Colonic mucosa (tissue), 4 donors: Measurements from ENCODE around the gene PLCB1. TPM values are rescaled to one million over a fixed set of nuclear protein-coding genes. Genes with fewer than 3 reads are reported as not detected.

Experiments
- DNase-seq: peaks from one replicate; pipeline ENCODE4 v3.0.0-alpha.2; 2020
- H3K27ac ChIP-seq: fragments of 200-600 bp; one replicate; pipeline ENCODE4 v1.8.0; 2021
- H3K27me3 ChIP-seq: fragments of 200-600 bp; one replicate; pipeline ENCODE4 v1.8.0; 2021
- H3K36me3 ChIP-seq: fragments of 200-600 bp; one replicate; pipeline ENCODE4 v1.8.0; 2021
- H3K4me1 ChIP-seq: fragments of 200-600 bp; one replicate; pipeline ENCODE4 v1.8.0; 2021; ENCODE audit warnings: mild to moderate bottlenecking
- H3K4me3 ChIP-seq: fragments of 200-600 bp; one replicate; pipeline ENCODE4 v1.8.0; 2021
- H3K9ac ChIP-seq, 2 donors: one replicate each; pipeline ENCODE4 v1.7.0; 2013; ENCODE audit warnings: control low read depth in 2 of 2, low read depth in 2 of 2, low read length in 2 of 2
- H3K9me3 ChIP-seq: fragments of 200-600 bp; one replicate; pipeline ENCODE4 v1.8.0; 2021
- intact Hi-C: fragments of 100-400 bp; cut with DNase I; formaldehyde crosslinking; loops from one replicate; pipeline ENCODE4 v1.14.1; 2022
- total RNA-seq, 2 donors: library from RNA; stranded (reverse); fragmentation: NEBNext Ultra II Directional in 1 of 2; extraction: Animal tissue kit (Norgen Biotek cat#: 25700) in 1 of 2; gene quantifications; one replicate each; pipeline ENCODE4 v1.2.1, GENCODE V29; 2021
- TF ChIP-seq, protein P1 (sequence below): fragments of 200-600 bp; IDR thresholded peaks from one replicate; pipeline ENCODE4 v1.8.0; 2022; ENCODE audit warnings: antibody characterized with exemption, mild to moderate bottlenecking
- donor health status: healthy.
- donor health status: DM: no; HTN: no; CAD: no.
- donor health status: DM: no; HTN: no; CAD: no.

PLCB1 gene
- total RNA-seq, 2 donors from 2014 or later = 8.3 to 9.6 TPM

DNA sequence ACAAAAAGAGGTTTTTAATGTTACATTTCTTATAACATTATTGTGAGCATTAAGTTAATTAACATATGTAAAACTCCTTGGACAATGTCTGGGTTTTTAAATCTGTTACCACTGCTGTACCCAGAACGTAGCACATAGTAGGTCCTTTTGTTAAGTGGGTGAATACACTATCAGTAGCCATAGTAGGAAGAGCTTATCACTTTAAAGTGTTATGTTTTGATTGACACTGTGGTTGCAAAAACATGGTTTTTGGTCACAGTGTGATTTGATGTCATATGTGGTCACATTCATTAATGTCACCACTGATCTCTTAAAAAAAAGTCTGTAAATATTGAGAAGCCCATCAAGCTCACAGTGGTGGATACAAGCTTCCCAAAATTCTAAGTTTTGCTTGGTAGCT, 160.7 kb downstream of the PLCB1 start:
- Histone ChIP-seq H3K9ac (no peak overlapping the region), H3K4me3 (no peak overlapping the region), H3K27ac (no peak overlapping the region), H3K36me3 (no peaks in the 10 kb centered on the region), H3K9me3 (no peaks in the 10 kb centered on the region), H3K27me3 (no peaks in the 10 kb centered on the region), H3K4me1 (no peaks in the 10 kb centered on the region)
- intact Hi-C loops = no loop called here
- TF ChIP-seq, protein P1, sequence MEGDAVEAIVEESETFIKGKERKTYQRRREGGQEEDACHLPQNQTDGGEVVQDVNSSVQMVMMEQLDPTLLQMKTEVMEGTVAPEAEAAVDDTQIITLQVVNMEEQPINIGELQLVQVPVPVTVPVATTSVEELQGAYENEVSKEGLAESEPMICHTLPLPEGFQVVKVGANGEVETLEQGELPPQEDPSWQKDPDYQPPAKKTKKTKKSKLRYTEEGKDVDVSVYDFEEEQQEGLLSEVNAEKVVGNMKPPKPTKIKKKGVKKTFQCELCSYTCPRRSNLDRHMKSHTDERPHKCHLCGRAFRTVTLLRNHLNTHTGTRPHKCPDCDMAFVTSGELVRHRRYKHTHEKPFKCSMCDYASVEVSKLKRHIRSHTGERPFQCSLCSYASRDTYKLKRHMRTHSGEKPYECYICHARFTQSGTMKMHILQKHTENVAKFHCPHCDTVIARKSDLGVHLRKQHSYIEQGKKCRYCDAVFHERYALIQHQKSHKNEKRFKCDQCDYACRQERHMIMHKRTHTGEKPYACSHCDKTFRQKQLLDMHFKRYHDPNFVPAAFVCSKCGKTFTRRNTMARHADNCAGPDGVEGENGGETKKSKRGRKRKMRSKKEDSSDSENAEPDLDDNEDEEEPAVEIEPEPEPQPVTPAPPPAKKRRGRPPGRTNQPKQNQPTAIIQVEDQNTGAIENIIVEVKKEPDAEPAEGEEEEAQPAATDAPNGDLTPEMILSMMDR = no peak
- DNase-seq = no peak

DNA sequence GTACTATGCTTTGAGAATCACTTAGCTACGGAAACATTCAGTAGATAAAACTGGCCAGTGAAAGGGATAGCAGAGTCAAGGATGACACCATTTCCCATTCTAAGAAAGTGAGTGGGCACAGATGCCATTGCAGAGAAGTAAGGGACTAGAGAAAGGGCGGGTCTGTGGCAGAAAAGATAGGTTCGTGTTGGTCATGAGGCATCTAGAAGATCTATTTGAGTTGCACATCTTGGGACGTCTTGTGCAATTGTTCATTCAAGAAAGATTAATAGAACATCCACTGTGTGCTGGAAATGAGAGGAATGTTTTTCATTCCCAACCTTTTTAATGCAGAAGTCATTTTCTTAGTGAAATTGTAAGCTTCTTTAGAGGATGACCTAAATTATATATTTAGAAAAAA, 161.7 kb downstream of the PLCB1 start:
- H3K27ac ChIP-seq = no peak overlapping the region
- H3K9ac ChIP-seq = no peak overlapping the region
- intact Hi-C loops = no loop called here
- H3K9me3 ChIP-seq = no peaks in the 10 kb centered on the region
- no peaks in the 10 kb centered on the region for H3K4me1 ChIP-seq
- no peaks in the 10 kb centered on the region for H3K27me3 ChIP-seq
- no peak for DNase-seq
- TF ChIP-seq, protein P1 = no peak
- no peaks in the 10 kb centered on the region for H3K36me3 ChIP-seq
- H3K4me3 ChIP-seq = no peak overlapping the region

DNA sequence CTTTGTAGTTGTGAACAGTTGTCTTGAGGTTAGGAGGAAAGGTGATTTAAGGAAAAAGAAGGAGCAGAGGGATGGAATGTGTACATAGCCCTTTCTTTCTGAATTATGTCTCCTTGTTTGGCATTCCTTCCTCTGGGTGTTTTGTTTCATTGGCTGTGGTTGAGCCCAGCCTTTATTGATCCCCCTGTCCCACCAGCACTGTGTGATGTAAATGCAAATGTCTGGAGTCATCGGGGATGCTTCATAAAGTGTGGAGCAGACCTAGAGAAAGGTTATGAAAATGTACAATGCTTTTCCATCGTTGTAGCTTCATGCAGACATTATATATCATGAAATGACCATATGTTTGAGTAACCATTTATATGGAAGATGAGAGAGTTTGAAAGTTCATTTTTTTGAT, 164.5 kb downstream of the PLCB1 start:
- intact Hi-C loops = no loop called here
- Histone ChIP-seq H3K4me3 (no peak overlapping the region), H3K9ac (no peak overlapping the region), H3K36me3 (no peaks in the 10 kb centered on the region), H3K9me3 (no peaks in the 10 kb centered on the region), H3K27me3 (no peaks in the 10 kb centered on the region), H3K27ac (no peak overlapping the region), H3K4me1 (no peaks in the 10 kb centered on the region)
- DNase-seq = no peak
- TF ChIP-seq, protein P1 = no peak

DNA sequence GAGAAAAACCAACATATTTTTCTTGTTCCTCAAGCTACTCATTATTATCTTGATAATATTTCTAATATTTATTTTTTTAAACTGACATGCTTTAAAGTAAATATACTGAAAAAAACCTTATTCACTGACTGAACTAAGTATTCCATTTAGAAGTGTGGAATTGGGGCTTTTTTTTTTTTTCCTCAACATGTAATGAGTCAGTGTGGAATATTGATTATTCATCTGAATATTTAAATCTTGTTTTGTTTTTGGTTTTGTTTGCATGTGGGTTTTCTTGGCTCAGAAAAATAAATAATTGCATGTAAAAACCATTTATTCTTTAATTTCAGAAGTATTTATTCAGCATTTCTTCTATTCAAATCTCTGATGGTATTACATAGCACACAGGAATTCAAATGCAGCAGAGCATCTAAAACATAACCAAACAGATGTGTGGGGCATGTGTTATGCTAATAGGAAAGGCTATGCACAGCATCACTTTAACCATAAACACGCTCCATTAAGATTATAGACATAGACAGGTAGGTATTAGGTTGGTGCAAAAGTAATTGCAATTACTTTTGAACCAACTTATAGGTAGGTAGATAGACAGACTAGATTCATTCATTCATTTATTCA, 166.5 kb downstream of the PLCB1 start:
- Histone ChIP-seq H3K4me1 (no peaks in the 10 kb centered on the region), H3K27me3 (no peaks in the 10 kb centered on the region), H3K36me3 (no peaks in the 10 kb centered on the region), H3K9me3 (no peaks in the 10 kb centered on the region), H3K27ac (no peak overlapping the region), H3K9ac (no peak overlapping the region), H3K4me3 (no peak overlapping the region)
- intact Hi-C loops = no loop called here
- TF ChIP-seq, protein P1 = no peak
- no peak for DNase-seq

DNA sequence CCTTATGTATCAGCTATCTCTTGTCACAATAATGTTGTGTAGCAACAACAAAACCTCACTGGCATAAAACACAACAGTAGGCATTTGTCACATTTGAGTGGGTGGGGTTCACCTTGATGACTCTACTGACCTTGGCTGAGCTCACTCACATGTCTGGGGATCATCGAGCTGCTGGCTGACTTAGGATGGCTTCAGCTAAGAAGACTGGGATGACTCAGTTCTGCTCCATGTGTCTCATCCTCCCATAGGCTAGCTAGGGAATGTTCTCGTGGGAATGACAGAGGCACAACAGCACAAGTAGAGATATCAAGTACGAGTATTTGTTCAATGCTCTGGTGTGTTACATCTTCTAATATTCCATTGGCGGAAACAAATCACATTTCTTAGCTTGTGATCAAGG, 167.9 kb downstream of the PLCB1 start:
- H3K4me1 ChIP-seq = no peaks in the 10 kb centered on the region
- H3K27ac ChIP-seq = no peak overlapping the region
- intact Hi-C loops = loop anchor here (10.0 kb wide), 1 partner anchor 165 kb away; the partner anchor contains the start of gene PLCB1
- DNase-seq = no peak
- no peaks in the 10 kb centered on the region for H3K36me3 ChIP-seq
- H3K27me3 ChIP-seq = no peaks in the 10 kb centered on the region
- no peak overlapping the region for H3K9ac ChIP-seq
- H3K9me3 ChIP-seq = no peaks in the 10 kb centered on the region
- TF ChIP-seq, protein P1 = no peak
- H3K4me3 ChIP-seq = no peak overlapping the region
